Measurements from ENCODE around the gene PPP1R2C.

PPP1R2C gene

DNA sequence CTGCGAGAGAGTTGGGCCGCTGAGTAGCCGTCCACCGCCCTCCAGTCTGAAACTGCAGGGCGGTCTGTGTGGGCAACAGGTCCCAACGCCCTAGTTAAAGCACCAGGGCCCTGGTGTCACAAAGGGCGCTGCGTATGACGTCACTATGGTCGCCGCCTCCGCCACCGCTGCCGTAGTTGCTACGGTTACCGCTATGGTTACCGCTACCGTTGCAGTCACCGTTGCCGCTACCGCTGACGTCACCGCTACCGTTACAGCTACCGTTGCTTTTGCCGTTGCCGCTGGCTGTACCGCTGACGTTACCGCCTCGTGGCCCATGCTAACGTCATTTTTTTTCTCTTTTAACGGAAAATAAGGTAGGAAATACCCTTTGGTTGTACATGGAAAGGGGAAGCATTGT, at the start of gene PPP1R2C:
TSS of gene PPP1R2C (minus strand) at position 68 of the 400 bp plus-strand sequence. CDS start 84 bp downstream, outside the sequence.
- DNase-seq = no peak

- DNase-seq = no peak
These were observed 47.2 kb upstream of the PPP1R2C start for GRCh38 chrX:42825201-42825600.

GRCh38 chrX:42824541-42824940, 46.6 kb upstream of the PPP1R2C start:
- DNase-seq = no peak

GRCh38 chrX:42823443-42823842, 45.5 kb upstream of the PPP1R2C start:
- no peak for DNase-seq

GRCh38 chrX:42821803-42822443, 44.0 kb upstream of the PPP1R2C start:
- no peak for DNase-seq

DNA sequence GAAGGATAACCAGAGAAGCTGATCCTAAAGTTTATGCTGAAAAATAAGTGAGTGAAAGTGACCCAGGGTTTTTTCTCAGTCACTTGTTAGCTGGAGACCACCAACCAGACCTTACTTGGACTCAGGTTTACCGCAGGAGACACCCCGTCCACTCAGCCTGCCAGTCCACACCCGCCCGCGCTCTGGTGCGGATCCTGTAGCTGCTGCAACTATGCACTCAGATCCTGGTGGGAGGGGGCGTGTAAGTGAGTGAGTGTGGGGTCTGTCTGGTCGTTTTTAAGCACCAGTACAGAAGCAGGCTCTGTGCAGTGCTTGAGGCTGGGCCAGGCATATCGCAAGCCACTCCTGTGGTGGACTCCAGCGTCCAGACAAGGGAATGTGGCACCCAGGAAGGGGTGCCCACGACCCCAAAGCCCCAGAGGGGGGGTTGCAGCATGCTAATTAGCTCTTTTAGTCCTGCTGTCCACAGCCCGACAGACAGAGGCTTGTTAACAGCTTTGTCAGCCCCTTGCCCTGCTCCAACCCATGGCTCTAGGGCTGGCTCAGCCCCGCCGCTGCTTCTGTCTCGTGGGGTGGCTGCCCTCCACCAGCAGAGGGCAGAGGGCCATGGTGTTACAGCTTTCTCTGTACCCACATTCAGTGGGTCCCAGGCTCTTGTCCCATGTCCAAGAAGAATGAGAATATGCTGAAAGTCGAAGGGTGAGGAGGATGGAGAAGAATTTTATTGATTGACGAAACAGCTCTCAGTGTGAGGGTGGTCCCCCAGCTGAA, 40.4 kb upstream of the PPP1R2C start:
- DNase-seq = no peak

- no peak for DNase-seq
These were observed 31.6 kb upstream of the PPP1R2C start for GRCh38 chrX:42809569-42809968.

- no peak for DNase-seq
These were observed 29.4 kb upstream of the PPP1R2C start for GRCh38 chrX:42807393-42807792.

GRCh38 chrX:42804524-42804923, 26.6 kb upstream of the PPP1R2C start:
- no peak for DNase-seq

- no peak for DNase-seq
These were observed 25.4 kb upstream of the PPP1R2C start for GRCh38 chrX:42803320-42803719.

- no peak for DNase-seq
These were observed 19.8 kb upstream of the PPP1R2C start for GRCh38 chrX:42797651-42798269.

GRCh38 chrX:42783451-42783850, 5.5 kb upstream of the PPP1R2C start:
- no peak for DNase-seq

DNA sequence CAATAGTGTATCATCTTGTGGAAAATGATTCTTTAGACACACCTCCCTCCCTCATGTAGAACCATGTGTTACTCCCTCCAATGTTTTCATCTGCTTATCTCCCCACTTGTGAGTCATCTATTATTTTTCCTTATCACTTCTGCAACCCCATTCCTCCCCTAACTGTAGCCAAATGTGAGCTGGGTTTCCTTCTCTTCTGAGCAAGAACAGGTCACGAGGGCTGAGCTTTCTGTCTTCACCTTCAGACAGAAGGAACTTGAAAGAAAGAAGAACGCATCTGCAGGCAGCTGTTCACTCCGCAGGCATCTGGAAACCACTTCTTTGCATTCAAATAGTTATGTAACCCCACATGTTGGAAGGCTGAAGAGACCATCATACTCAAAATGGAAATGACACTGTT, 1.8 kb downstream of the PPP1R2C start:
- DNase-seq = no peak

GRCh38 chrX:42772874-42773273, 5.1 kb downstream of the PPP1R2C start:
- DNase-seq = no peak

- no peak for DNase-seq
These were observed 6.2 kb downstream of the PPP1R2C start for GRCh38 chrX:42771506-42772335.

GRCh38 chrX:42770566-42770965, 7.4 kb downstream of the PPP1R2C start:
- DNase-seq = no peak

DNA sequence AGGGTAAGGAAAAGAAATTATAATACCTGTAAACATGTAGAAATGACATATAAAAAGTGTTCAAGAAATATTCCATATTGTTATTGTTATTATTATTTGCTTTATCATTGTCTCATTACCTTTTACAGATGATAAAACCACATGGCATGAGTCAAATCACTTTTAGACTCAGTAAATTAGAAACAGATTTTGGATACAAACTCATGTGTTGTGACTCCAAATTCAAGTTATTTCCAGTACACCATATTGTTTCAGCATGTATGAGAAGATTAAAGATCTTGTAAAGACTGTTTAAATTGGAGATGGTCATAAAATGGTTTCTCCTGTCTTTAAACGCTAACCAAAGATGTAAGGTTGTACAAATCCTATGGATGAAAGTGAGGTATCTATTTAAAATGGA, 18.1 kb downstream of the PPP1R2C start:
- no peak for DNase-seq

DNA sequence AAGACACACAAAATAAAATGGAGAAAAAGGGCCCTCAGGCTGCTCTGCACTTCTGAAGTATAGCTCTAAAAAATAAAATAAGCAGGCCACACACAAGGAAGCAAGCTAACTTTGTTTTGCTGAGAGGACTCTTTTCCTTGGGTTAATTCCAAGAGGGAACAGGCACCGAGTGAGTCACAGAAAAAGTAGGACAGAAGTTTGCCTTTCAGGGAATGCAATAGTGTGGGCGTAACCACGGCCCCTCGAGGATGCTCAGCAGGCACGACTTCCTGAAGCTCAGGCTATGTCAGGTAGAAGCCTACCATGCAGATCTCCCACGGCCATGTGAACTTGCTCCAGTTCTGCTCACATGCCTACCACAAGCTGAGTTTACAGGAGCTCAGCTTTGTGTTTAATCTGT, 22.1 kb downstream of the PPP1R2C start:
- DNase-seq = no peak

GRCh38 chrX:42754603-42755002, 23.4 kb downstream of the PPP1R2C start:
- DNase-seq = no peak

DNA sequence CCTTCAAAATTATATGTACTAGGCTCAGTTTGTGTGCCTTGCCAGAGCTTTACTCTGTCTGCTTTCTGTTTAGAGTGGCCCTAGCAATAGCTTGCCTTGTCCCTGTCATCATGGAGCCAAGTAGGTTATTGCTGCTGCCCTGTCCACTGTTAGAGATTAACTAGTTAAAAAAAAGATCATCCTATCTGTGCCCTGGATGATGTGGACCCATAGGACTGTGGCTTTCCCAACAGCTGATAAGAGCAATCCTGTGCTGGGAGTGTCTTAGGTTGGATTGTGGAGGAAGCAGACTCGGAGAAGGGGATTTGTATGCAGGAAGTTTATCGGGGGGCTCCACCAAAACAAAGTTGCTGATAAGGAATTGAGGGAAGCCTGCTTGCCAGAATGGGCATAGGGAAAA, 23.8 kb downstream of the PPP1R2C start:
- no peak for DNase-seq

DNA sequence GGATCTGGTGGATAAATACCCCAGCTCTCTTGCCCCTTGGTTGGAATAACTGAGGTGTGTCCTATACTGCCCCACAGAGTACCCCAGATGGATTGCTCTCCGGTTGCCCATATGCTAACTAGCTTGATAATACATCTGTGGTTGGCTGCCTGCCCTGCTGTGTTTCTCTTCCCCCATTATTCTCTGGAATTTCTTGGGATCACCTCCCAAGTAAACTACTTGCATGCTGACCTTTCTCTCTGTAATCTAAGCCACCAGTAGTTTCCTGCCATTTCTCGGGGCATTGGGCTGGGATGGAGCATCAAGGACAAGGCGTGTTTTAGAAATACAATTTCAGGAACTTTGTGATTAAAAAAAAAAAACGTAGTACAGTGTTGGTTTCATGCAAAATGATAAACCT, 25.2 kb downstream of the PPP1R2C start:
- DNase-seq = no peak

- DNase-seq = no peak
These were observed 26.4 kb downstream of the PPP1R2C start for GRCh38 chrX:42751573-42751972.
